GDM1 (cell line): ENCODE data around the gene SLIT1.

Experiments used
- DNase-seq: peaks from one replicate; lab custom pipeline; 2025; lab: John Stamatoyannopoulos, UW

Gene SLIT1

GRCh38 chr10:97169911-97170693 is 15.7 kb downstream of the SLIT1 start:
- no peak for DNase-seq

DNA sequence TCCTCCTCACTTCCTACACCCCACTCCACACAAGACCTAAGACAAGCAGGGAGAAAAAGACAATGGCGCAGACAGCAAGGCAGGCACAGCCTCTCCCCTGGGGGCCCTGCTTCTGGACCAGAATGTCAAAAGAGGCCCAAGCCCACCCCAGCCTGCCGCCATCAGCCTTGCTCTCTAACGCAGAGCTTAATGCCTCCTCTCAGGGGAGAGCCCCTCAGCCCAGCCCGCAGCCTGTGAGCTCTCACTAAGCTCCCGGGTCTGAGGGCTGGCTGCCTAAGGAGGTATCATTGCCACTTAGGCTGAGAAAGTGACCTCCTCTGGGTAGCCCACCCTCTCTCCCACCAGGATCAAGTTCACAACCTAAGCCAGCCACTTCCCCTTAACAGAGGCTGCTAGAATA is 16.7 kb downstream of the SLIT1 start:
- no peak for DNase-seq

GRCh38 chr10:97168645-97169044 is 17.1 kb downstream of the SLIT1 start:
- DNase-seq, result no peak

- DNase-seq, result no peak
Observed at GRCh38 chr10:97165499-97165898, 20.3 kb downstream of the SLIT1 start.

DNA sequence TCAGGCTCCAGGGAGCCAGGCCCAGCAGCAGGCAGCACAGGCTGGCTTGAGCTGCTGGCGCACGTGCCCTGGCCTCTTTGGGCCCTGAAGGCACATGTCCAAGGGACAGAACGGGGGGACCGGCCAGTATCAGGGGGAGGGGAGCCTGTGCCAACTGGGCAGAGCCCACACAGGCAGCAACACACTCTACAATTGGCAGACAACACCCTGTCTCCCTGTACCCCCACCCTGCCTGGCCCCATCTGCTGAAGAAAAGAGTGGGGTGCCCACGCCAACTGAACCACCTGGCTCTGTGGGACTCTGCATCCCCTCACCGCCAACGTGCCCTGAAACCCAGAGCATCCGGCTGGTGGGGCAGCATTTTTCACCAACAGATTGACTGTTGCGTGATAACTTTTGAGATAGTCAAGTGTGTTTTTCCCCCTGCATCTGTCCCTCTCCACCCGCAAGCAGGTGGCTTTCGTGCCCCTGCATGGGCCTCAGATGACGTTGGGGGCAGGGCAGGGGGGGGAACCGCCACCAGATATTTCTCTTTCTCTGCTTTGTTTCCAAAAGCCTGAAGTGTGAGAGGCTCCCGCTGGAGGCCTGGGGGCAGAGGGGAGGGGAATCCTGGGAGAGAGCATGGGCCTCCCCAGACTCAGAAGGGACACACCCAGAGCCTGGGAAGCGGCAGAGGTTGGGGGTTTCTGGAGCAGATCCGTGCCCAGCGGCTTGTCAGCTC is 21.8 kb downstream of the SLIT1 start:
- no peak for DNase-seq

DNA sequence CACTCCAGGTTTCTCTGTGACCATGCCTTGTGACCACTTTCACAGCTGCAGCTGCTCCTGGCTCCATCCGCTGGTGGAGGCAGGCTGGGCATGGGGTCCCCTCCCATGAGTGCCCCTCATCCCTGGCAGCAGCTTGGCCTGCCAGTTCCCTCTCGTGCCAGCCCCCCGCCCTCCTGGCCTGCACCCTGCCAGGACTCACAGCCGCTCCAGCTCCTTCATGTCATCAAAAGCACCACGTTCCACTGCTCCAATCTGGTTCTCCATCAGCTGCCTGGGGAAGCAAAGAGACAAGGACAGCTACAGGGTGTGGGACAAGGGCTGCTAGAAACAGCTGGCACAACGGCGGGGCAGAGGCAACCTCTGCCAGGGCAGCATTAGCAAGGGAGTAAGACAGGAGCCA is 22.6 kb downstream of the SLIT1 start:
- DNase-seq, result no peak

- DNase-seq, result no peak
Observed at GRCh38 chr10:97159646-97160305, 26.0 kb downstream of the SLIT1 start.

- DNase-seq, result no peak
Observed at GRCh38 chr10:97157578-97158095, 28.1 kb downstream of the SLIT1 start.

DNA sequence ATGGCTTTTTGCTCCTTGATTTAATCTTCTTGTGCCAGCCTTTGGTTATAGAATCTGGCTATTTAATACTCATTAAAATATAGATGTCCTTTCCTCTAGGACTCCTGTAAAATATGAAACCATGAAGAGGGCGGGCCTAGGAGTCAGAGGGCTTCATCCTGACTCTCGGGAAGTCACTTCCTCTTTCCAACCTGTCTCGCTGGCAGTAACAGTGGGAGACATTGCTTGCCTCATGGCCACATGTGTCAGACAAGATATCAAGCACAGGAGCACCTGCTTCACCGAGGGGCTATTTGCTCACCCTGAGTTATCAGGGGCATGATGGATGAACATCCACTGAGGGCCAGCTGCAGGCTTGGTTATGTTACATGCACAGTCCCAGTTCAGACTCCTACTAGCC is 31.0 kb downstream of the SLIT1 start:
- no peak for DNase-seq

DNA sequence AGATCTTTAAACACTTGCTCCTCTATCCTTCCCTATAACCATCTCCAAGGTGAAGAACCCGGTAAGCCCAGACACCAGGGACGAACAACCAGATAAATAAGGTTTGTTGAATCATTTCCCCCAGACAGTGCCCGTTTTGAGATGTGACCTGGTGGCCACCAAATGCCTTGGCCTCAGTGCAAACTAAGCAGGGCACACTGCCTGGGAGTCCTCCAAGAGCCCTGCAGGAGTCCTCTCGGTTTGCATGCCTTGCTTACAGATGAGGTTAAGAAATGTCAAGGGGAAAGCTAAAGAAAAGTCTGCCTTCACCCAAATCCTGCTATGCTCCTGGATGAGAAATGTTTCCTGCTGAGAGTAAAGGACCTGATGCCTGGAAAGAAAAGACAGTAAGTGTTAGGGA is 31.6 kb downstream of the SLIT1 start:
- no peak for DNase-seq

DNA sequence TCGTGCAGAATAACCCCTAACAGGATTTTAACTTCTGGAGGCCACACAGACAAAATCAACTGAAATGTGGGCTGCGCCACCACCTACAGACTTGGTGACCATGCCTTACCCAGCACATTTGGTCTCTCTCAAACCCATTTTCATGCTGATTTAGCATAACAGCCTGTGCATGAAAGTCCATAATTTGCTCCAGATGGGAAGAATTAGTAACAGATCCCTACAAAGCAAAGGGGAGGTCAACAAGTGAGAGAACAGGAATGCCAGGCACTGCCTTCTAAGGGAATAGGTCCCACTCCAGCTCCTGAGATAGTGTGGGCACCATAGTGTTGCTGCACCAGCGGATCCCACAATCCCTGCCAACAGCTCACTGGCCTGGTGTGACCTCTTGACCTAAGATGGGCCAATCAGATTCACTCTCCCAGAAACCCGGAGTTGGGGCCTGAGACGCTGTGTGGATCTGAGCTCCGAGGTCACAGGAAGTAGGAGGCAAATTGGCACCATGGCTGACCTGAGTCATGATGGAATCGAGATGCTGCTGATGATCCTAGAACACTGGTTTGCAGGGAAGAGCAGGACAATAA is 32.4 kb downstream of the SLIT1 start:
- no peak for DNase-seq

GRCh38 chr10:97151307-97151914 is 34.3 kb downstream of the SLIT1 start:
- no peak for DNase-seq

DNA sequence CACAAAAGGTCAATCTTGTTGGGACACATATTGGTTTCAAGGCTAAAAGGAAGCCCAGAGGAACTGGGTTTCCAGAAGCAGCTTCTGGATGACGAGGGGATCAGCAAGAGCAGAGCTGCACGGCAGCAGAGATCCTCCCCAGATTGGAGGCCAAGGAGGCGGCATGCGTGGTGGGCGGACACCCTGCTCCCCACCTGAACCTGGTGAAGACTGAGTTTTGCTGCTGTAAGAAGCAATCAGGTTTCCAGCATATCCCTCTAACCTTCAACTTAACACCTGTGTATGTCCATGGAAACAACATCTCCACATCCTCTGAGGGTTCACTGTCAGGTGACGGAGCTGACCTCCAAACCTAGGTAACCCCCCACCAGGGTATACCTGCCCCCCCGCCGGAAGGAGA is 35.1 kb downstream of the SLIT1 start:
- no peak for DNase-seq

- DNase-seq, result no peak
Observed at GRCh38 chr10:97150013-97150595, 35.7 kb downstream of the SLIT1 start.

DNA sequence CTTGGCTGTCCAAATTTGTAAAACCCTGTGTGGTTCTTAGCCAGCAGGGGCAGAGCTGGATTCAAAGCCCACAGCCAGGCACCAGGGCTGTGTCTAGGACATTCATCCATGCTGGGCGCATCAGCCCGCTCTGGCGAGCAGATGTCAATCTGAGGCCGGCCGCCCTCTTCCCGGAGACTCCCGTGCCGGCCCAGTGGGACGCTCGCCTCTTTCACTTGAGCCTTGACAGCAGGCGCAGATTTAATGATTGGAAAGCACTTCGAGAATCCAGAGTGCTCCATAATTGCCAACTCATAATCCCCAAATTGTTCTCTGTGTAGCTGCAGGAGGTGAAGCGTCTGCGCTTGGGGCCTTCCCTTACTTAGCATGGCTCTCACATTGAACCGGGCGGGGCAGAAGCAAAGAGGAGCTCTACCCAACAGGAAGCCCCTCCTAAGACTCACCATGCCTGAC is 36.7 kb downstream of the SLIT1 start:
- DNase-seq, result no peak

DNA sequence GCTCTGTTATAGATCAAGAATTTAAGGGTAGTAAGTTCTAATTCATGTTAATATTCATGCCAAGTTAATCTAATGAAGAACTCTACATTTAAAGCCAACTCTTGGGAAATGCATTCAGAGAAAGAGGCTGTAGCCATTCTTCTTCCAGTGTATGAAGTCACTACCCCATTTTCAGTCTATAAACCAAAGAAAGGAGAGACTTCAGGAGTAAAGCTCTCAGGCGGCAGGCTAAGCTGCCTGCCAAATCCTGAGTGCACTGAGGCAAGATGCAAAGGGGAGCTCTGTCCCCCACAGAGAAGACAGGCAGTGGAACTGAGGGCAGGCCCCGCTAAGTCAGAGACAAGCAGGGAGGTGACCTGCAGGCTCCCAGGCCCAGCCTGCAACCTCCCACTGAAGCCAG is 41.5 kb downstream of the SLIT1 start:
- DNase-seq, result no peak

GRCh38 chr10:97142834-97143233 is 42.9 kb downstream of the SLIT1 start:
- no peak for DNase-seq

GRCh38 chr10:97140902-97141745 is 44.6 kb downstream of the SLIT1 start:
- DNase-seq, result no peak

DNA sequence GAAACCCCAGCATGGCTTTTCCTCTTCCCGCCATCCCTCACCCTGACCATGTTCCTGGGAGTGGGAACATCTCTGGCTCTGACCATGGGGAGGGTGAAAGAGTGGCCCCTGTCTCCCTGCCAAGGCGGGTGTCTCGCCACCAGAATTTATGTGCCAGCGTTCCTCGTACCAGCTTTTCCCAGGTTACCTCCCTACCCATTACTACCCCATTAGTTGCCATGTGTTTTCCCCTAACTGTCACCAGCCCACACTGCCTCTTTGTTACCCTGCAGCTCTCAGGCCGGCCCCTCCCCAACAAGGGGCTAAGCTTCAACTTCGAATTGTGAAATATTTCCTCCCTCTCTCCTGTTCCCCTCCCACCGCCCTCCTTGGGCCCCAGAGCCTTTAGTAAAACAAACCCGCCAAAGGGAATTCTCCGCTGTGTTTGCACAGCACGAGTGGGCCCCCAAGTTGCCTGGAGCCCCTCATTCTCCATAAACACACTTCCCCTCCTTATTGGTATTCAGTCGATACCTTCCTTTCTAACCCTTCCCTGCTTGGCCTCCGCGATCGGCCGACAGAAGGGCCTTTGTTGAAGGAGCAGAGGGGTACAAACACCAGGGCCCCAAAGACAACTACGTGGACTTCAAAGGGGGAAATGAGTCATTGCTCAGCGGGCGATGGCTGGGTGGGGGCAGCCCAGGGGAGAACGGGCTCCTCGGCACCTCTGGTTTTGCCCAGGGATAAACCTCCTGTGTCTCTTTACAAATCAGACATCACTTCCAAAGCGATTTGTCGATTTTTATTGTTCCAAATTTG is 45.5 kb downstream of the SLIT1 start:
- no peak for DNase-seq

GRCh38 chr10:97139651-97140048 is 46.1 kb downstream of the SLIT1 start:
- DNase-seq, result no peak
